Spinal cord (tissue), 10 donors: Measurements from ENCODE around the gene TMCO4. TPM values are rescaled to one million over a fixed set of nuclear protein-coding genes. Genes with fewer than 3 reads are reported as not detected.

Source experiments
- DNase-seq, 6 donors: peaks; one replicate each; pipeline versions ENCODE4 v3.0.0 to v3.0.0-alpha.2; 2013 to 2015; ENCODE audit warnings: low spot score in 6 of 6, low read depth in 4 of 6
- H3K27ac ChIP-seq: one replicate; pipeline ENCODE4 v1.5.1; 2013; ENCODE audit warnings: low read depth, low read length, control low read depth
- H3K27me3 ChIP-seq: one replicate; pipeline ENCODE4 v1.6.1; 2013; ENCODE audit warnings: low read length; ENCODE audit not compliant: control insufficient read depth, insufficient read depth
- H3K36me3 ChIP-seq: one replicate; pipeline ENCODE4 v1.6.1; 2013; ENCODE audit warnings: low read length; ENCODE audit not compliant: control insufficient read depth, insufficient read depth
- H3K4me1 ChIP-seq: one replicate; pipeline ENCODE4 v1.6.1; 2013; ENCODE audit warnings: low read length; ENCODE audit not compliant: control insufficient read depth, insufficient read depth
- H3K4me3 ChIP-seq: one replicate; pipeline ENCODE4 v1.5.1; 2013; ENCODE audit warnings: low read depth, low read length, control low read depth
- H3K9me3 ChIP-seq: one replicate; pipeline ENCODE4 v1.6.1; 2013; ENCODE audit warnings: low read length; ENCODE audit not compliant: control insufficient read depth, insufficient read depth
- WGBS: methylation state at CpG from one replicate; pipeline ENCODE4 v1.1.5; 2013; ENCODE audit warnings: missing lambda C conversion rate; ENCODE audit not compliant: insufficient coverage; 5-methylcytosine and 5-hydroxymethylcytosine counted together
- polyA plus RNA-seq, 2 donors: library from polyadenylated mRNA; unstranded; fragments of 120-200 nt; gene quantifications; one replicate each; pipeline ENCODE4 v1.2.1, GENCODE V29; 2013; ENCODE audit not compliant: insufficient read length in 2 of 2
- total RNA-seq, 2 donors: library from RNA; depleted of rRNA in 1 of 2; stranded (reverse); fragments of 120-200 nt in 1 of 2; fragments of >200 nt in 1 of 2; gene quantifications; one replicate each; pipeline versions ENCODE4 v1.2.3 to v1.2.4, GENCODE V29; 2013 to 2014
- donor health status: healthy.

Gene TMCO4
- total and polyA plus RNA-seq, 4 donors, result 2.2 to 6.1 (median 3.2) TPM

GRCh38 chr1:19785660-19786059 lies 14.1 kb downstream of the TMCO4 start:
- WGBS, result no CpG with 5 or more reads among the region's 4 CpGs
- H3K9me3 ChIP-seq, result no peaks in the 10 kb centered on the region
- H3K27ac ChIP-seq, result no peak overlapping the region
- H3K27me3 ChIP-seq, result no peaks in the 10 kb centered on the region
- peaks cover 2% of the 10 kb centered on the region for H3K4me1 ChIP-seq
- DNase-seq, result no peak
- no peaks in the 10 kb centered on the region for H3K36me3 ChIP-seq
- H3K4me3 ChIP-seq, result no peak overlapping the region

GRCh38 chr1:19780267-19780877 lies 19.3 kb downstream of the TMCO4 start:
- Histone ChIP-seq H3K9me3 (no peaks in the 10 kb centered on the region), H3K36me3 (no peaks in the 10 kb centered on the region), H3K27ac (no peak overlapping the region), H3K4me3 (no peak overlapping the region), H3K27me3 (no peaks in the 10 kb centered on the region), H3K4me1 (no peaks in the 10 kb centered on the region)
- DNase-seq, result no peak
- 75% methylated on average over 10 of the region's 11 CpGs for WGBS

- WGBS, result 100% methylated on average over 2 of the region's 4 CpGs
- Histone ChIP-seq H3K4me3 (no peak overlapping the region), H3K27ac (no peak overlapping the region), H3K9me3 (no peaks in the 10 kb centered on the region), H3K36me3 (no peaks in the 10 kb centered on the region), H3K27me3 (no peaks in the 10 kb centered on the region), H3K4me1 (no peaks in the 10 kb centered on the region)
- DNase-seq, result no peak
These were observed 22.8 kb downstream of the TMCO4 start for GRCh38 chr1:19776933-19777332.

- Histone ChIP-seq H3K27me3 (no peaks in the 10 kb centered on the region), H3K9me3 (no peaks in the 10 kb centered on the region), H3K36me3 (no peaks in the 10 kb centered on the region), H3K4me3 (no peak overlapping the region), H3K27ac (no peak overlapping the region), H3K4me1 (no peaks in the 10 kb centered on the region)
- DNase-seq, result no peak
- 100% methylated on average over 2 of the region's 5 CpGs for WGBS
These were observed 23.4 kb downstream of the TMCO4 start for GRCh38 chr1:19776287-19776686.

GRCh38 chr1:19775831-19776230 lies 23.9 kb downstream of the TMCO4 start:
- DNase-seq, result no peak
- no peaks in the 10 kb centered on the region for H3K27me3 ChIP-seq
- no peak overlapping the region for H3K27ac ChIP-seq
- no peaks in the 10 kb centered on the region for H3K4me1 ChIP-seq
- WGBS, result 95% methylated on average over 3 of the region's 9 CpGs
- no peaks in the 10 kb centered on the region for H3K9me3 ChIP-seq
- no peak overlapping the region for H3K4me3 ChIP-seq
- H3K36me3 ChIP-seq, result no peaks in the 10 kb centered on the region

GRCh38 chr1:19775317-19775716 lies 24.4 kb downstream of the TMCO4 start:
- DNase-seq, result no peak
- Histone ChIP-seq H3K36me3 (no peaks in the 10 kb centered on the region), H3K27ac (no peak overlapping the region), H3K27me3 (no peaks in the 10 kb centered on the region), H3K4me1 (no peaks in the 10 kb centered on the region), H3K4me3 (no peak overlapping the region), H3K9me3 (no peaks in the 10 kb centered on the region)
- 92% methylated on average over 5 of the region's 6 CpGs for WGBS

GRCh38 chr1:19774180-19774785 lies 25.4 kb downstream of the TMCO4 start:
- Histone ChIP-seq H3K36me3 (no peaks in the 10 kb centered on the region), H3K9me3 (no peaks in the 10 kb centered on the region), H3K27me3 (no peaks in the 10 kb centered on the region), H3K4me3 (no peak overlapping the region), H3K4me1 (peaks cover under 1% of the 10 kb centered on the region), H3K27ac (no peak overlapping the region)
- 72% methylated on average over 2 of the region's 6 CpGs for WGBS
- DNase-seq, result no peak

GRCh38 chr1:19773485-19773884 lies 26.2 kb downstream of the TMCO4 start:
- Histone ChIP-seq H3K27me3 (no peaks in the 10 kb centered on the region), H3K4me1 (peaks cover 6% of the 10 kb centered on the region), H3K36me3 (no peaks in the 10 kb centered on the region), H3K4me3 (no peak overlapping the region), H3K27ac (no peak overlapping the region), H3K9me3 (no peaks in the 10 kb centered on the region)
- 89% methylated on average over 2 of the region's 4 CpGs for WGBS
- no peak for DNase-seq

GRCh38 chr1:19772053-19772452 lies 27.7 kb downstream of the TMCO4 start:
- 56% methylated on average over 9 of the region's 9 CpGs for WGBS
- no peaks in the 10 kb centered on the region for H3K36me3 ChIP-seq
- H3K9me3 ChIP-seq, result no peaks in the 10 kb centered on the region
- H3K4me1 ChIP-seq, result peaks cover 6% of the 10 kb centered on the region
- H3K27me3 ChIP-seq, result no peaks in the 10 kb centered on the region
- H3K27ac ChIP-seq, result no peak overlapping the region
- peak in 2 of 6 donors; percentile 30 to 36 for DNase-seq
- H3K4me3 ChIP-seq, result no peak overlapping the region

GRCh38 chr1:19771350-19771749 lies 28.4 kb downstream of the TMCO4 start:
- no peak for DNase-seq
- Histone ChIP-seq H3K9me3 (no peaks in the 10 kb centered on the region), H3K27me3 (no peaks in the 10 kb centered on the region), H3K4me1 (peaks cover 6% of the 10 kb centered on the region), H3K36me3 (no peaks in the 10 kb centered on the region), H3K27ac (no peak overlapping the region), H3K4me3 (no peak overlapping the region)
- WGBS, result 93% methylated on average over 5 of the region's 6 CpGs
